ENCODE data around the gene ATP11A. TPM values are rescaled to one million over a fixed set of nuclear protein-coding genes. Genes with fewer than 3 reads are reported as not detected.

ATP11A gene
- total RNA-seq, 1 donor from 2014 or later = 211 TPM

- no peak for DNase-seq (ENCODE audit: low spot score)
- no peak for TF ChIP-seq CTCF (IDR thresholded peaks at IDR 0.05; ENCODE audit: unreplicated experiment)
- Mint-ChIP-seq H3K36me3 (ENCODE audit: low read depth, unreplicated experiment) (peaks cover 59% of the 10 kb centered on the region), H3K4me3 (ENCODE audit: unreplicated experiment) (no peak overlapping the region), H3K27me3 (ENCODE audit: unreplicated experiment) (peaks cover 30% of the 10 kb centered on the region), H3K27ac (ENCODE audit: unreplicated experiment) (peak overlapping the region; percentile 24), H3K4me1 (ENCODE audit: unreplicated experiment) (peaks cover 13% of the 10 kb centered on the region), H3K9me3 (ENCODE audit: unreplicated experiment) (no peaks in the 10 kb centered on the region)
Measured at GRCh38 chr13:112877066-112877465, 187.2 kb downstream of the ATP11A start.

DNA sequence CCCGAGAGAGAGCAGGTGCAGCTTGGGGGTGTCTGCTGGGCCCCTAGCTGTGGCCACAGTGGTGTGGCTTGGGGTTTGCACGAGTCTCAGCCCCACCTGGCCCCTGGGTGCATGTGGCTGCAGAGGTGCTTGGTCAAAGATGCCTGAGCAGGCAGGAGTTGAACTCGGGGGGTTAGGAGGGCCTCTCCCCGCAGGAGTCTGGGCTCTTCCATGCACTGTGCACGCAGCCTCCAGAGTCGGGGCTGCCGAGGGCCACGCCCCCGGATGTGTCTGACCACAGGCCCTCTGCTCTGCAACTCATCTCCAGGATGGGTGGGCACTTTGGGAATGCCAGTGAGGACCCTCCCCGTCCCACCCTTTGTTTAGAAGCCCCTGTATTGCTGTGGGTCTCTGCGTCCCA, 187.7 kb downstream of the ATP11A start:
- Mint-ChIP-seq H3K27me3 (ENCODE audit: unreplicated experiment) (peaks cover 31% of the 10 kb centered on the region), H3K9me3 (ENCODE audit: unreplicated experiment) (no peaks in the 10 kb centered on the region), H3K4me3 (ENCODE audit: unreplicated experiment) (no peak overlapping the region), H3K4me1 (ENCODE audit: unreplicated experiment) (peaks cover 13% of the 10 kb centered on the region), H3K27ac (ENCODE audit: unreplicated experiment) (no peak overlapping the region), H3K36me3 (ENCODE audit: low read depth, unreplicated experiment) (peaks cover 56% of the 10 kb centered on the region)
- no peak for DNase-seq (ENCODE audit: low spot score)
- no peak for TF ChIP-seq CTCF (IDR thresholded peaks at IDR 0.05; ENCODE audit: unreplicated experiment)

GRCh38 chr13:112877976-112878955, 188.4 kb downstream of the ATP11A start:
- TF ChIP-seq CTCF (IDR thresholded peaks at IDR 0.05; ENCODE audit: unreplicated experiment) = no peak
- H3K4me3 Mint-ChIP-seq (ENCODE audit: unreplicated experiment) = peak overlapping the region; percentile 77
- H3K27me3 Mint-ChIP-seq (ENCODE audit: unreplicated experiment) = peaks cover 32% of the 10 kb centered on the region
- peaks cover 49% of the 10 kb centered on the region for H3K36me3 Mint-ChIP-seq (ENCODE audit: low read depth, unreplicated experiment)
- no peak for DNase-seq (ENCODE audit: low spot score)
- no peak overlapping the region for H3K27ac Mint-ChIP-seq (ENCODE audit: unreplicated experiment)
- peaks cover 10% of the 10 kb centered on the region for H3K4me1 Mint-ChIP-seq (ENCODE audit: unreplicated experiment)
- H3K9me3 Mint-ChIP-seq (ENCODE audit: unreplicated experiment) = no peaks in the 10 kb centered on the region

GRCh38 chr13:112879283-112879833, 189.5 kb downstream of the ATP11A start:
- H3K27ac Mint-ChIP-seq (ENCODE audit: unreplicated experiment) = no peak overlapping the region
- peaks cover 2% of the 10 kb centered on the region for H3K4me1 Mint-ChIP-seq (ENCODE audit: unreplicated experiment)
- peaks cover 48% of the 10 kb centered on the region for H3K36me3 Mint-ChIP-seq (ENCODE audit: low read depth, unreplicated experiment)
- peak overlapping the region; percentile 80 for H3K4me3 Mint-ChIP-seq (ENCODE audit: unreplicated experiment)
- TF ChIP-seq CTCF (IDR thresholded peaks at IDR 0.05; ENCODE audit: unreplicated experiment) = no peak
- H3K27me3 Mint-ChIP-seq (ENCODE audit: unreplicated experiment) = peaks cover 27% of the 10 kb centered on the region
- DNase-seq (ENCODE audit: low spot score) = no peak
- H3K9me3 Mint-ChIP-seq (ENCODE audit: unreplicated experiment) = no peaks in the 10 kb centered on the region

GRCh38 chr13:112880221-112880641, 190.4 kb downstream of the ATP11A start:
- H3K27ac Mint-ChIP-seq (ENCODE audit: unreplicated experiment) = no peak overlapping the region
- peaks cover 48% of the 10 kb centered on the region for H3K36me3 Mint-ChIP-seq (ENCODE audit: low read depth, unreplicated experiment)
- no peak for DNase-seq (ENCODE audit: low spot score)
- peaks cover 25% of the 10 kb centered on the region for H3K27me3 Mint-ChIP-seq (ENCODE audit: unreplicated experiment)
- H3K9me3 Mint-ChIP-seq (ENCODE audit: unreplicated experiment) = no peaks in the 10 kb centered on the region
- TF ChIP-seq CTCF (IDR thresholded peaks at IDR 0.05; ENCODE audit: unreplicated experiment) = no peak
- H3K4me1 Mint-ChIP-seq (ENCODE audit: unreplicated experiment) = no peaks in the 10 kb centered on the region
- H3K4me3 Mint-ChIP-seq (ENCODE audit: unreplicated experiment) = no peak overlapping the region

Data from endothelial cell (in vitro differentiated cells).